Body of pancreas (tissue), 4 donors: ENCODE measurements around the gene SESTD1. TPM values are rescaled to one million over a fixed set of nuclear protein-coding genes. Genes with fewer than 3 reads are reported as not detected.

Source experiments
- ATAC-seq: fragments of 150-250 bp; one replicate; pipeline ENCODE4 v1.9.1; 2016
- DNase-seq, 4 donors: peaks; one replicate each; pipeline ENCODE4 v3.0.0-alpha.2; 2019
- H3K27ac ChIP-seq, 4 donors: fragments of 200-600 bp; sonication (generic); 1 replicate in 3 of 4; 2 replicates in 1 of 4; pipeline versions ENCODE4 v1.5.1 to v1.6.1; 2016 to 2019; ENCODE audit warnings: mild to moderate bottlenecking in 1 of 4, mixed read lengths in 1 of 4, moderate library complexity in 1 of 4
- H3K27me3 ChIP-seq, 2 donors: fragments of 200-600 bp; sonication (generic); one replicate each; pipeline ENCODE4 v1.6.0; 2016; ENCODE audit warnings: mild to moderate bottlenecking in 1 of 2
- H3K36me3 ChIP-seq, 2 donors: fragments of 200-600 bp; sonication (generic); replicated peaks in 1 of 2; 2 replicates each; pipeline ENCODE4 v1.5.1; 2016; ENCODE audit warnings: low read depth in 2 of 2; ENCODE audit not compliant: insufficient read depth in 1 of 2
- H3K4me1 ChIP-seq: fragments of 200-600 bp; sonication (generic); one replicate; pipeline ENCODE4 v1.6.0; 2016
- H3K4me3 ChIP-seq, 2 donors: fragments of 200-600 bp; sonication (generic); 1 replicate in 1 of 2; 2 replicates in 1 of 2; pipeline ENCODE4 v1.5.1; 2016 to 2019
- H3K9me3 ChIP-seq, 3 donors: fragments of 200-600 bp; sonication (generic); 1 replicate in 2 of 3; 2 replicates in 1 of 3; pipeline ENCODE4 v1.5.1; 2016
- POLR2A ChIP-seq, 3 donors: fragments of 450-650 bp; IDR thresholded peaks; one replicate each; pipeline ENCODE4 v1.6.1; 2016; ENCODE audit warnings: antibody characterized with exemption in 3 of 3, mild to moderate bottlenecking in 2 of 3
- WGBS, 2 donors: methylation state at CpG; one replicate each; pipeline ENCODE4 v1.1.5; 2017; 5-methylcytosine and 5-hydroxymethylcytosine counted together
- intact Hi-C: fragments of 100-400 bp; cut with DNase I; formaldehyde crosslinking; loops from one replicate; pipeline ENCODE4 v1.15.1; 2023
- total RNA-seq, 2 donors: library from RNA; depleted of rRNA; stranded (reverse); fragments of >200 nt; gene quantifications; one replicate each; pipeline ENCODE4 v1.1.0, GENCODE V29; 2016
- TF ChIP-seq, protein P1 (sequence below), 7 experiments: fragments of 450-650 bp in 4 of 7; fragments of 200-600 bp in 3 of 7; sonication (generic) in 3 of 7; IDR thresholded peaks; one replicate each; pipeline ENCODE4 v1.5.1; 2016 to 2019; ENCODE audit warnings: antibody characterized with exemption in 7 of 7

The SESTD1 gene
- total RNA-seq, 2 donors from 2014 or later: 13.2 to 24.4 TPM

DNA sequence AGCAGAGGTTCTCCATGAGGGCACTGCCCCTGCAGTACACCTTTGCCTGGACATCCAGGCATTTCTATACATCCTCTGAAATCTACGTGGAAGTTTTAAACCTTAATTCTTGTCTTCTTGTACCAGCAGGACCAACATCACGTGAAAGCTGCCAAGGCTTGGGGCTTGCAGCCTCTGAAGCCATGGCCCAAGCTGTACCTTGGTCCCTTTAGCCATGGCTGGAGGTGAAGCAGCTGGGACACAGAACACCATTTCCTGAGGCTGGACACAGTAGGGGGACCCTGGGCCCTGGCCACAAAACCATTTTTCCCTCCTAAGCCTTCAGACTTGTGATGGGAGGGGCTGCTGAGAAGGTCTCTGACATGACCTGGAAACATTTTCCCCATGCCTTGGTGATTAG lies 181.9 kb downstream of the SESTD1 start:
- no peak overlapping the region for H3K4me3 ChIP-seq
- intact Hi-C loops: no loop called here
- TF ChIP-seq, protein P1, sequence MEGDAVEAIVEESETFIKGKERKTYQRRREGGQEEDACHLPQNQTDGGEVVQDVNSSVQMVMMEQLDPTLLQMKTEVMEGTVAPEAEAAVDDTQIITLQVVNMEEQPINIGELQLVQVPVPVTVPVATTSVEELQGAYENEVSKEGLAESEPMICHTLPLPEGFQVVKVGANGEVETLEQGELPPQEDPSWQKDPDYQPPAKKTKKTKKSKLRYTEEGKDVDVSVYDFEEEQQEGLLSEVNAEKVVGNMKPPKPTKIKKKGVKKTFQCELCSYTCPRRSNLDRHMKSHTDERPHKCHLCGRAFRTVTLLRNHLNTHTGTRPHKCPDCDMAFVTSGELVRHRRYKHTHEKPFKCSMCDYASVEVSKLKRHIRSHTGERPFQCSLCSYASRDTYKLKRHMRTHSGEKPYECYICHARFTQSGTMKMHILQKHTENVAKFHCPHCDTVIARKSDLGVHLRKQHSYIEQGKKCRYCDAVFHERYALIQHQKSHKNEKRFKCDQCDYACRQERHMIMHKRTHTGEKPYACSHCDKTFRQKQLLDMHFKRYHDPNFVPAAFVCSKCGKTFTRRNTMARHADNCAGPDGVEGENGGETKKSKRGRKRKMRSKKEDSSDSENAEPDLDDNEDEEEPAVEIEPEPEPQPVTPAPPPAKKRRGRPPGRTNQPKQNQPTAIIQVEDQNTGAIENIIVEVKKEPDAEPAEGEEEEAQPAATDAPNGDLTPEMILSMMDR (IDR thresholded peaks at IDR 0.05): no peak
- TF ChIP-seq POLR2A (IDR thresholded peaks at IDR 0.05): no peak
- H3K4me1 ChIP-seq: no peaks in the 10 kb centered on the region
- no peak for DNase-seq
- no peaks in the 10 kb centered on the region for H3K27me3 ChIP-seq
- 96 to 100% methylated on average over 2 of the region's 2 CpGs for WGBS, 2 donors
- H3K36me3 ChIP-seq: no peaks in the 10 kb centered on the region
- no peak for ATAC-seq
- no peaks in the 10 kb centered on the region for H3K9me3 ChIP-seq
- H3K27ac ChIP-seq: no peak overlapping the region

DNA sequence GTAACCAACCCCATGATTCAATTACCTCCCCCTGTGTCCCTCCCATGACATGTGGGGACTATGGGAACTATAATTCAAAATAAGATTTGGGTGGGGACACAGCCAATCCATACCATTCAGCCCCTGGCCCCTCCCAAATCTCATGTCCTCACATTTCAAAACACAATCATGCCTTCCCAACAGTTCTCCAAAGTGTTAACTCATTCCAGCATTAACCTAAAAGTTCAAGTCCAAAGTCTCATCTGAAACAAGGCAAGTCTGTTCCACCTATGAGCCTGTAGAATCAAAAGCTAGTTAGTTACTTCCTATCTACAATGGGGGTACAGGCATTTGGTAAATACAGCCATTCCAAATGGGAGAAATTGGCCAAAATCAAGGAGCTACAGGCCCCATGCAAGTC lies 182.7 kb downstream of the SESTD1 start:
- Histone ChIP-seq H3K9me3 (no peaks in the 10 kb centered on the region), H3K36me3 (no peaks in the 10 kb centered on the region), H3K27me3 (no peaks in the 10 kb centered on the region), H3K4me3 (no peak overlapping the region), H3K27ac (no peak overlapping the region), H3K4me1 (no peaks in the 10 kb centered on the region)
- intact Hi-C loops: no loop called here
- no peak for ATAC-seq
- DNase-seq: no peak
- TF ChIP-seq POLR2A (IDR thresholded peaks at IDR 0.05): no peak
- TF ChIP-seq, protein P1 (IDR thresholded peaks at IDR 0.05): no peak

DNA sequence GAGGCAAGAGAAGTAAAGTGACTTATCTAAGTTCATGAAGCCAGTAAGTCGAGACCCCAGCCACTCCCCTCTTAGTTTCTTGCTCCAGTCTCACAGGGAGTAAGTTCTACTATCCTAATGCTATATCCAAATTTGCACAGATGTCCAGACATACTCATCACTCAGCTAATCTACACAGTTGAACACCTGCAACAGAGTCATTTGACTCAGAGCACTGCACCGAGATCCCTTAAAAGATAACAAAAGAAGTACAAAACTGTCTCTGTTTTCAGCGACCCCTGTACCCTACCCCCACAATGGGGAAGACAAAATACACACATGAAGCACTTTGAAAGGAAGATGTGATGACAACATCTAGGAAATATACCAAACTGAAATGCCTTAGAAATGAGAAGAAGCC lies 192.1 kb downstream of the SESTD1 start:
- no peaks in the 10 kb centered on the region for H3K9me3 ChIP-seq
- DNase-seq (no peak), ATAC-seq (no peak)
- H3K27ac ChIP-seq: no peak overlapping the region
- 61 to 64% methylated on average over 3 of the region's 3 CpGs for WGBS, 2 donors
- H3K4me1 ChIP-seq: no peaks in the 10 kb centered on the region
- TF ChIP-seq, protein P1 (IDR thresholded peaks at IDR 0.05): no peak
- TF ChIP-seq POLR2A (IDR thresholded peaks at IDR 0.05): no peak
- no peaks in the 10 kb centered on the region for H3K36me3 ChIP-seq
- intact Hi-C loops: no loop called here
- no peaks in the 10 kb centered on the region for H3K27me3 ChIP-seq
- H3K4me3 ChIP-seq: no peak overlapping the region

DNA sequence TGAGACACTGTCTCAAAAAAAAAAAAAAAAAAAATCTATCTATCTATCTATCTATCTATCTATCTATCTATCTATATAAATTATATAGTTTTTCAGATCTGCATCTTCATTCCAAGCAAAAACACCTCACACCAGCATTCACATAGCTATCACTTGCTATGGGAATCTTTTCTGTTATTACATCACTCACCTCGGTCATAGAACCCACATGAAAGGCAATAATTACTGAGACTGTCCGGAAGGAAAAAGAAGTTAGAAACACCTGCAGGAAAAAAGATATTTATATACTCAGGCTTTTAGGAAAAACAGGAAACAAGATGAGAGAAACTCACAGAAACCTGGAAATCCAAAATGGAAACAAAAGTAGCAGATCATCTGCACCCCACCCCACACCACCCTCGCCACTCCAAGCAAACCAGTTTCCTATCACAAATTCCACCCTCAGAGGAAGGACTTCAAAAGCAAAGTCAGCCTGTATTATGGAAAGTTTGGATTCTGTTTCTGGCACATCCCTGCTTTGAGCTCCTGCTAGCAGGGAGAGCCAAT lies 192.7 kb downstream of the SESTD1 start:
- H3K27me3 ChIP-seq: no peaks in the 10 kb centered on the region
- TF ChIP-seq POLR2A (IDR thresholded peaks at IDR 0.05): no peak
- TF ChIP-seq, protein P1 (IDR thresholded peaks at IDR 0.05): no peak
- no peaks in the 10 kb centered on the region for H3K9me3 ChIP-seq
- H3K36me3 ChIP-seq: no peaks in the 10 kb centered on the region
- DNase-seq: no peak
- no peak overlapping the region for H3K4me3 ChIP-seq
- no peak for ATAC-seq
- intact Hi-C loops: no loop called here
- 66 to 79% methylated on average over 3 of the region's 3 CpGs for WGBS, 2 donors
- no peaks in the 10 kb centered on the region for H3K4me1 ChIP-seq
- no peak overlapping the region for H3K27ac ChIP-seq

DNA sequence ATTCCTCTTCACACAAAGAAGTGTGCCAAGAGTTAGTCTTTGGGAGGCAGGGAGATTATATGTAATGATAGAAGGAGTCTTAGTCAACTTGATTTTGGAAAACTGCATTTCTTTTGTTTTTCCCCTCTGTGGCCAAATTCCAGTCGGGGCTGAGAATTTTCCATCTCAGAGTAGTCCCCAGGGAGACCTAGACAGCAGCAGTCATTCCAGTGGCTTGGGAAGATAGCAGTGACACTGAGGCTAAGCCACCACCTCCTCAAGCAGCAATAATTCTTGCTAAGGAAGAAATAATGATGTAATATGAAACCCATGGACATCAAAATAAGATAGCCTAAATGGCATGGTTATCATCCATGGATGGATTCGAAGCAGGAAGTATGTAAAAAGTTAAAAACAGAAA lies 193.7 kb downstream of the SESTD1 start:
- no peaks in the 10 kb centered on the region for H3K27me3 ChIP-seq
- H3K4me3 ChIP-seq: no peak overlapping the region
- TF ChIP-seq, protein P1 (IDR thresholded peaks at IDR 0.05): no peak
- no peak for TF ChIP-seq POLR2A (IDR thresholded peaks at IDR 0.05)
- H3K9me3 ChIP-seq: no peaks in the 10 kb centered on the region
- H3K36me3 ChIP-seq: no peaks in the 10 kb centered on the region
- DNase-seq: no peak
- 71 to 75% methylated on average over 2 of the region's 2 CpGs for whole genome bisulfite sequencing, 2 donors
- intact Hi-C loops: no loop called here
- no peak for ATAC-seq
- H3K27ac ChIP-seq: no peak overlapping the region
- no peaks in the 10 kb centered on the region for H3K4me1 ChIP-seq
